H9 (cell line): Measurements from ENCODE around the gene ARAP2. TPM values are rescaled to one million over a fixed set of nuclear protein-coding genes. Genes with fewer than 3 reads are reported as not detected.

Source experiments
- DNase-seq: peaks from one replicate; pipeline ENCODE4 v3.0.0-alpha.2; 2017
- H2AFZ ChIP-seq: one replicate; pipeline ENCODE4 v1.6.1; 2013; ENCODE audit warnings: mild to moderate bottlenecking, low read length, control low read depth, moderate library complexity
- H2AK5ac ChIP-seq: 2 replicates; pipeline ENCODE4 v1.6.1; 2013; ENCODE audit warnings: low read length, control low read depth, mixed read lengths; ENCODE audit not compliant: insufficient read length
- H2BK120ac ChIP-seq: one replicate; pipeline ENCODE4 v1.6.1; 2013; ENCODE audit warnings: low read depth, mild to moderate bottlenecking, low read length, control low read depth, inconsistent platforms; ENCODE audit not compliant: poor library complexity, severe bottlenecking
- H2BK12ac ChIP-seq: 2 replicates; pipeline ENCODE4 v1.6.1; 2013; ENCODE audit warnings: low read length, control low read depth, mixed read lengths, low read depth; ENCODE audit not compliant: insufficient read length
- H2BK15ac ChIP-seq: 2 replicates; pipeline ENCODE4 v1.6.1; 2013; ENCODE audit warnings: low read depth, low read length, control low read depth
- H2BK20ac ChIP-seq: one replicate; pipeline ENCODE4 v1.6.1; 2013; ENCODE audit warnings: low read depth, mild to moderate bottlenecking, low read length, control low read depth, inconsistent platforms; ENCODE audit not compliant: poor library complexity, severe bottlenecking
- H2BK5ac ChIP-seq: 2 replicates; pipeline ENCODE4 v1.6.1; 2013; ENCODE audit warnings: low read length, control low read depth, mixed read lengths; ENCODE audit not compliant: insufficient read length
- H3K14ac ChIP-seq: 2 replicates; pipeline ENCODE4 v1.6.1; 2013; ENCODE audit warnings: low read length, control low read depth; ENCODE audit not compliant: insufficient read depth
- H3K18ac ChIP-seq: 2 replicates; pipeline ENCODE4 v1.6.1; 2013; ENCODE audit warnings: low read depth, mild to moderate bottlenecking, mixed read lengths, low read length, control low read depth; ENCODE audit not compliant: insufficient read length
- H3K23ac ChIP-seq: 2 replicates; pipeline ENCODE4 v1.6.1; 2013; ENCODE audit warnings: low read length, control low read depth, mixed read lengths, low read depth; ENCODE audit not compliant: insufficient read length
- H3K23me2 ChIP-seq: 2 replicates; pipeline ENCODE4 v1.6.1; 2013; ENCODE audit warnings: low read depth, mild to moderate bottlenecking, mixed read lengths, low read length, control low read depth; ENCODE audit not compliant: insufficient read length, poor library complexity, severe bottlenecking
- H3K27ac ChIP-seq: 2 replicates; pipeline ENCODE4 v1.5.1; 2013; ENCODE audit warnings: low read length, control low read depth, mixed read lengths, low read depth; ENCODE audit not compliant: insufficient read length
- H3K27me3 ChIP-seq: 2 replicates; pipeline ENCODE4 v1.6.1; 2013; ENCODE audit warnings: low read length, control low read depth, inconsistent platforms; ENCODE audit not compliant: insufficient read depth
- H3K4ac ChIP-seq: 2 replicates; pipeline ENCODE4 v1.6.1; 2013; ENCODE audit warnings: low read depth, mild to moderate bottlenecking, control low read depth, inconsistent platforms, low read length, moderate library complexity
- H3K4me1 ChIP-seq: 2 replicates; pipeline ENCODE4 v1.6.1; 2013; ENCODE audit warnings: low read length, control low read depth, inconsistent platforms; ENCODE audit not compliant: insufficient read depth
- H3K4me2 ChIP-seq: 2 replicates; pipeline ENCODE4 v1.6.1; 2013; ENCODE audit warnings: low read length, control low read depth, mixed read lengths; ENCODE audit not compliant: insufficient read length, insufficient read depth
- H3K56ac ChIP-seq: 2 replicates; pipeline ENCODE4 v1.6.1; 2013; ENCODE audit warnings: low read depth, mild to moderate bottlenecking, mixed read lengths, low read length, control low read depth; ENCODE audit not compliant: insufficient read length
- H3K79me1 ChIP-seq: 2 replicates; pipeline ENCODE4 v1.6.1; 2013; ENCODE audit warnings: low read depth, mild to moderate bottlenecking, moderate library complexity, low read length, control low read depth, inconsistent platforms; ENCODE audit not compliant: insufficient read depth, poor library complexity, severe bottlenecking
- H3K79me2 ChIP-seq: 2 replicates; pipeline ENCODE4 v1.6.1; 2013; ENCODE audit warnings: low read length, control low read depth, inconsistent platforms; ENCODE audit not compliant: insufficient read depth
- H3K9ac ChIP-seq: 2 replicates; pipeline ENCODE4 v1.6.1; 2013; ENCODE audit warnings: low read length, control low read depth, mixed read lengths; ENCODE audit not compliant: insufficient read length; ENCODE audit errors: extremely low read depth
- H3K9me3 ChIP-seq: one replicate; pipeline ENCODE4 v1.6.1; 2013; ENCODE audit warnings: low read depth, low read length, inconsistent platforms; ENCODE audit not compliant: control insufficient read depth
- H3T11ph ChIP-seq: one replicate; pipeline ENCODE4 v1.6.1; 2013; ENCODE audit warnings: mild to moderate bottlenecking, low read length, control low read depth, inconsistent platforms
- H4K20me1 ChIP-seq: one replicate; pipeline ENCODE4 v1.6.1; 2013; ENCODE audit not compliant: control insufficient read depth, insufficient read length, insufficient read depth
- H4K5ac ChIP-seq: 2 replicates; pipeline ENCODE4 v1.6.1; 2013; ENCODE audit warnings: low read depth, mild to moderate bottlenecking, mixed read lengths, low read length, control low read depth; ENCODE audit not compliant: insufficient read length
- H4K8ac ChIP-seq: replicated peaks from 2 replicates; pipeline ENCODE4 v1.6.1; 2013; ENCODE audit warnings: low read length, control low read depth, mixed read lengths, low read depth; ENCODE audit not compliant: insufficient read length
- H4K91ac ChIP-seq: 2 replicates; pipeline ENCODE4 v1.6.1; 2013; ENCODE audit warnings: low read depth, mild to moderate bottlenecking, moderate library complexity, mixed read lengths, low read length, control low read depth; ENCODE audit not compliant: insufficient read length
- H3K27ac Mint-ChIP-seq, 3 experiments: 2 replicates in 2 of 3; 3 replicates in 1 of 3; pipeline ENCODE4 v1.8.0; 2020 to 2021; ENCODE audit warnings: mixed read lengths in 3 of 3, mild to moderate bottlenecking in 1 of 3, moderate library complexity in 1 of 3
- H3K27me3 Mint-ChIP-seq: 2 replicates; pipeline ENCODE4 v1.8.0; 2021; ENCODE audit warnings: low read depth, mild to moderate bottlenecking, moderate library complexity, mixed read lengths
- H3K36me3 Mint-ChIP-seq, 3 experiments: 2 replicates in 2 of 3; 3 replicates in 1 of 3; pipeline ENCODE4 v1.8.0; 2020 to 2021; ENCODE audit warnings: low read depth in 3 of 3, mixed read lengths in 3 of 3; ENCODE audit not compliant: insufficient read depth in 1 of 3
- H3K4me1 Mint-ChIP-seq, 2 experiments: 2 replicates each; pipeline ENCODE4 v1.8.0; 2020; ENCODE audit warnings: mixed read lengths in 2 of 2
- H3K4me3 Mint-ChIP-seq, 2 experiments: 2 replicates in 1 of 2; 3 replicates in 1 of 2; pipeline ENCODE4 v1.8.0; 2020 to 2021; ENCODE audit warnings: mild to moderate bottlenecking in 2 of 2, mixed read lengths in 2 of 2, moderate library complexity in 1 of 2
- H3K9me3 Mint-ChIP-seq, 2 experiments: 2 replicates in 1 of 2; 3 replicates in 1 of 2; pipeline ENCODE4 v1.8.0; 2020; ENCODE audit warnings: mild to moderate bottlenecking in 2 of 2, mixed read lengths in 2 of 2, moderate library complexity in 1 of 2
- WGBS: extraction: QIAGEN DNeasy Blood & Tissue Kit; methylation state at CpG from one replicate; pipeline ENCODE4 v1.1.7; 2013; ENCODE audit warnings: missing lambda C conversion rate, low lambda C conversion rate, mixed read lengths; ENCODE audit not compliant: insufficient read length; ENCODE audit errors: extremely low coverage; 5-methylcytosine and 5-hydroxymethylcytosine counted together
- total RNA-seq: library from RNA; stranded (reverse); gene quantifications from 2 replicates; pipeline ENCODE4 v1.2.1, GENCODE V29; 2021
- TF ChIP-seq, protein P1 (sequence below): fragments of 200-600 bp; sonication (generic); conservative IDR thresholded peaks from 3 replicates; pipeline ENCODE4 v1.8.0; 2021; ENCODE audit warnings: antibody characterized with exemption, mild to moderate bottlenecking

Gene ARAP2
- total RNA-seq, 1 experiment from 2014 or later, result 6.3 TPM

DNA sequence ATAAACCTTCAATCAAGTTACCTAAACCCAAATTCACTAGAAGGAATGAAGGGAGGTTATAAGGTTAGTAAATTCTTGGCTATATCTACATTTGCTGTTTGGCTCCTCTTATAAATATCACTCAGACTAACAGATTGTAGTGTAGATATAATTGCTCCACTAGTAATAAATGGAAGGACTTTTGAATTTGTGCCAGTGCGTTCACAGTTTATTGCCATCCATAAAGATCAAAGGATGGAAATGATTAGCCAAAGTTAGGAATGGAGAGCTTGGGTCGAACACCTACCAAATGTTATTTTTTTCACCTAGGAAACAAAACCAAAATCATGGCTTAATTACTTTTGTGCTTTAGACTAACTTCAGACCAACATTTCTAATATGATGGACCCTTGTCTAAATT lies 46.3 kb upstream of the ARAP2 start:
- no peak overlapping the region for H3K4me2 ChIP-seq
- H3K9me3 Mint-ChIP-seq, result no peaks in the 10 kb centered on the region
- no peaks in the 10 kb centered on the region for H3K9me3 ChIP-seq

More for the DNA sequence above, 46.3 kb upstream of the ARAP2 start:
- H4K5ac ChIP-seq, result no peak overlapping the region
- no peak overlapping the region for H2BK120ac ChIP-seq
- H3K27me3 Mint-ChIP-seq, result no peaks in the 10 kb centered on the region; the same call in none of the 2 replicates
- no peak overlapping the region for H2AFZ ChIP-seq
- H2BK5ac ChIP-seq, result no peak overlapping the region
- no peaks in the 10 kb centered on the region for H3K23me2 ChIP-seq
- H3K27ac Mint-ChIP-seq, result no peak overlapping the region
- no peak for DNase-seq
- no peak overlapping the region for H3K27ac ChIP-seq
- no CpG with 5 or more reads among the region's 2 CpGs for WGBS
- no peak overlapping the region for H3K14ac ChIP-seq
- no peak overlapping the region for H3K56ac ChIP-seq
- H4K91ac ChIP-seq, result no peak overlapping the region
- no peak overlapping the region for H3K18ac ChIP-seq
- H3K79me1 ChIP-seq, result no peaks in the 10 kb centered on the region
- no peak overlapping the region for H3K4ac ChIP-seq
- H3K4me1 ChIP-seq, result no peaks in the 10 kb centered on the region
- no peak overlapping the region for H3K4me3 Mint-ChIP-seq
- TF ChIP-seq, protein P1, sequence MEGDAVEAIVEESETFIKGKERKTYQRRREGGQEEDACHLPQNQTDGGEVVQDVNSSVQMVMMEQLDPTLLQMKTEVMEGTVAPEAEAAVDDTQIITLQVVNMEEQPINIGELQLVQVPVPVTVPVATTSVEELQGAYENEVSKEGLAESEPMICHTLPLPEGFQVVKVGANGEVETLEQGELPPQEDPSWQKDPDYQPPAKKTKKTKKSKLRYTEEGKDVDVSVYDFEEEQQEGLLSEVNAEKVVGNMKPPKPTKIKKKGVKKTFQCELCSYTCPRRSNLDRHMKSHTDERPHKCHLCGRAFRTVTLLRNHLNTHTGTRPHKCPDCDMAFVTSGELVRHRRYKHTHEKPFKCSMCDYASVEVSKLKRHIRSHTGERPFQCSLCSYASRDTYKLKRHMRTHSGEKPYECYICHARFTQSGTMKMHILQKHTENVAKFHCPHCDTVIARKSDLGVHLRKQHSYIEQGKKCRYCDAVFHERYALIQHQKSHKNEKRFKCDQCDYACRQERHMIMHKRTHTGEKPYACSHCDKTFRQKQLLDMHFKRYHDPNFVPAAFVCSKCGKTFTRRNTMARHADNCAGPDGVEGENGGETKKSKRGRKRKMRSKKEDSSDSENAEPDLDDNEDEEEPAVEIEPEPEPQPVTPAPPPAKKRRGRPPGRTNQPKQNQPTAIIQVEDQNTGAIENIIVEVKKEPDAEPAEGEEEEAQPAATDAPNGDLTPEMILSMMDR, result no peak
- no peak overlapping the region for H4K8ac ChIP-seq
- H3K36me3 Mint-ChIP-seq, result no peaks in the 10 kb centered on the region
- H3K4me1 Mint-ChIP-seq, result peaks cover 2 to 5% of the 10 kb centered on the region in 2 experiments
- no peaks in the 10 kb centered on the region for H3K27me3 ChIP-seq
- H4K20me1 ChIP-seq, result no peaks in the 10 kb centered on the region
- no peaks in the 10 kb centered on the region for H3K79me2 ChIP-seq
- no peak overlapping the region for H2AK5ac ChIP-seq
- H2BK12ac ChIP-seq, result no peak overlapping the region
- H3K23ac ChIP-seq, result no peak overlapping the region
- H2BK20ac ChIP-seq, result no peak overlapping the region
- no peak overlapping the region for H3K9ac ChIP-seq
- no peak overlapping the region for H3T11ph ChIP-seq
- no peak overlapping the region for H2BK15ac ChIP-seq
